GM12878 (cell line): ENCODE results near the gene DENND1C. TPM values are rescaled to one million over a fixed set of nuclear protein-coding genes. Genes with fewer than 3 reads are reported as not detected.

ENCODE experiments used
- ATF2 ChIP-seq: IDR thresholded peaks from 2 replicates; pipeline ENCODE4 v1.6.1; 2012; ENCODE audit warnings: low read length, inconsistent platforms
- BCL11A ChIP-seq: IDR thresholded peaks from 2 replicates; pipeline ENCODE4 v1.6.1; 2011; ENCODE audit warnings: low read depth, low read length
- CBFB ChIP-seq: IDR thresholded peaks from 2 replicates; pipeline ENCODE4 v1.6.1; 2016; ENCODE audit warnings: antibody characterized with exemption, low read depth
- CHD4 ChIP-seq: fragments of 200-600 bp; sonication (generic); IDR thresholded peaks from 2 replicates; pipeline ENCODE4 v1.6.1; 2016; ENCODE audit warnings: mild to moderate bottlenecking
- DPF2 ChIP-seq: fragments of 450-650 bp; IDR thresholded peaks from 2 replicates; pipeline ENCODE4 v1.6.1; 2017; ENCODE audit warnings: mild to moderate bottlenecking
- GATAD2B ChIP-seq: fragments of 450-650 bp; conservative IDR thresholded peaks from 2 replicates; pipeline ENCODE4 v1.6.1; 2017; ENCODE audit warnings: low read depth, mild to moderate bottlenecking, moderate library complexity
- IKZF1 ChIP-seq: fragments of 450-650 bp; conservative IDR thresholded peaks from 2 replicates; pipeline ENCODE4 v1.6.1; 2017; ENCODE audit warnings: antibody characterized with exemption, mild to moderate bottlenecking
- KDM1A ChIP-seq: fragments of 200-600 bp; sonication (generic); IDR thresholded peaks from 2 replicates; pipeline ENCODE4 v1.6.1; 2016; ENCODE audit warnings: borderline replicate concordance
- MAX ChIP-seq: IDR thresholded peaks from 2 replicates; pipeline ENCODE4 v1.6.1; 2012; ENCODE audit warnings: low read depth, low read length, improper control_type of control experiment
- NKRF ChIP-seq: fragments of 450-650 bp; conservative IDR thresholded peaks from 2 replicates; pipeline ENCODE4 v1.6.1; 2017; ENCODE audit warnings: mild to moderate bottlenecking, moderate library complexity
- POLR2A ChIP-seq: IDR thresholded peaks from 2 replicates; pipeline ENCODE4 v1.6.1; 2011; ENCODE audit warnings: low read depth, mild to moderate bottlenecking, low read length
- PRDM15 ChIP-seq: fragments of 450-650 bp; formaldehyde crosslinking; IDR thresholded peaks from 2 replicates; pipeline ENCODE4 v1.4.0; 2020; ENCODE audit warnings: mild to moderate bottlenecking, moderate library complexity
- RUNX3 ChIP-seq: IDR thresholded peaks from 2 replicates; pipeline ENCODE4 v1.6.1; 2012; ENCODE audit warnings: low read length, inconsistent platforms
- SMAD1 ChIP-seq: fragments of 450-650 bp; IDR thresholded peaks from 2 replicates; pipeline ENCODE4 v1.6.1; 2018; ENCODE audit warnings: mild to moderate bottlenecking, low read depth; ENCODE audit not compliant: partially characterized antibody
- SPI1 ChIP-seq: IDR thresholded peaks from 2 replicates; pipeline ENCODE4 v1.6.1; 2011; ENCODE audit warnings: low read depth, mild to moderate bottlenecking, low read length, moderate library complexity, borderline replicate concordance; ENCODE audit not compliant: insufficient read depth
- STAT1 ChIP-seq: fragments of 450-650 bp; conservative IDR thresholded peaks from 2 replicates; pipeline ENCODE4 v1.6.1; 2014; ENCODE audit warnings: antibody characterized with exemption, mild to moderate bottlenecking
- USF1 ChIP-seq: IDR thresholded peaks from 2 replicates; pipeline ENCODE4 v1.6.1; 2011; ENCODE audit warnings: borderline replicate concordance, low read depth, mild to moderate bottlenecking, moderate library complexity, mixed read lengths, low read length; ENCODE audit not compliant: insufficient read depth; ENCODE audit errors: extremely low read length
- YY1 ChIP-seq: IDR thresholded peaks from 2 replicates; pipeline ENCODE4 v1.6.1; 2011; ENCODE audit warnings: low read depth, mild to moderate bottlenecking, low read length
- ZBTB4 ChIP-seq: fragments of 450-650 bp; formaldehyde crosslinking; IDR thresholded peaks from 2 replicates; pipeline ENCODE4 v1.4.0; 2022; ENCODE audit warnings: mild to moderate bottlenecking, moderate library complexity
- ZNF622 ChIP-seq: fragments of 450-650 bp; IDR thresholded peaks from 2 replicates; pipeline ENCODE4 v1.6.1; 2017; ENCODE audit warnings: mild to moderate bottlenecking, inconsistent platforms
- polyA plus RNA-seq, 11 experiments: library from polyadenylated mRNA; depleted of rRNA in 4 of 11; unstranded in 6 of 11; stranded (reverse) in 5 of 11; fragments of >200 nt; fragmentation: Nextera tagmentation in 4 of 11; fragmentation: Illumina TruSeq in 1 of 11; extraction: Ambion mirVana in 4 of 11; extraction: Trizol in 1 of 11; gene quantifications; 1 replicate in 1 of 11; 2 replicates in 10 of 11; pipeline versions ENCODE4 v1.2.1 to v1.2.3, GENCODE V29; 2011 to 2016; ENCODE audit warnings: inconsistent platforms in 2 of 11, missing spikeins in 2 of 11, low read depth in 1 of 11
- total RNA-seq, 4 experiments: library from RNA; depleted of rRNA in 3 of 4; stranded (reverse); fragments of >200 nt in 3 of 4; fragmentation: Illumina TruSeq in 1 of 4; extraction: Trizol in 1 of 4; gene quantifications; 2 replicates each; pipeline versions ENCODE4 v1.2.1 to v1.2.3, GENCODE V29; 2013 to 2021

The DENND1C gene
- total and polyA plus RNA-seq, 10 of the 15 experiments (the other 5 are each of a cell fraction or from before 2014, with no cell fraction given), result 2.4 to 54.3 (median 32.7) TPM

GRCh38 chr19:6528544-6529121, 47.0 kb upstream of the DENND1C start (continued):
- peak; percentile 68 for TF ChIP-seq NKRF
- TF ChIP-seq IKZF1, result peak; percentile 99
- TF ChIP-seq MAX, result no peak
- TF ChIP-seq STAT1, result no peak
- TF ChIP-seq YY1, result peak; percentile 41; the same call in 1 of the 2 replicates
- TF ChIP-seq CHD4, result no peak
- peak; percentile 90; the same call in 1 of the 2 replicates for TF ChIP-seq GATAD2B
- no peak; the same call in 1 of the 2 replicates for TF ChIP-seq RUNX3
- peak; percentile 91 for TF ChIP-seq DPF2
- TF ChIP-seq POLR2A, result peak; percentile 72
- no peak for TF ChIP-seq KDM1A
- TF ChIP-seq ZNF622, result no peak
- TF ChIP-seq ATF2, result no peak
- no peak for TF ChIP-seq USF1
- no peak for TF ChIP-seq PRDM15 (CRISPR knock-in tag)
- TF ChIP-seq CBFB, result 0 out of 2 replicates have a peak, but pooled peaks have one; percentile 5
- no peak for TF ChIP-seq SMAD1
- TF ChIP-seq BCL11A, result no peak
- no peak for TF ChIP-seq ZBTB4 (CRISPR knock-in tag)
- peak; percentile 81 for TF ChIP-seq SPI1
